Tibial nerve (tissue), 4 donors: ENCODE data around the gene TPRN. TPM values are rescaled to one million over a fixed set of nuclear protein-coding genes. Genes with fewer than 3 reads are reported as not detected.

ENCODE experiments used
- DNase-seq, 2 donors: peaks; one replicate each; pipeline ENCODE4 v3.0.0-alpha.2; 2019; ENCODE audit warnings: low spot score in 2 of 2
- H3K27ac ChIP-seq, 4 donors: fragments of 200-600 bp; sonication (generic) in 3 of 4; one replicate each; pipeline ENCODE4 v1.5.1; 2017 to 2019; ENCODE audit warnings: mild to moderate bottlenecking in 1 of 4
- H3K27me3 ChIP-seq, 2 donors: fragments of 200-600 bp; sonication (generic) in 1 of 2; one replicate each; pipeline versions ENCODE4 v1.5.1 to v1.6.0; 2017 to 2019
- H3K36me3 ChIP-seq, 3 donors: fragments of 200-600 bp; sonication (generic); one replicate each; pipeline ENCODE4 v1.5.1; 2018 to 2019
- H3K4me1 ChIP-seq, 4 donors: fragments of 200-600 bp; sonication (generic) in 3 of 4; one replicate each; pipeline ENCODE4 v1.5.1; 2017 to 2019
- H3K4me3 ChIP-seq, 4 donors: fragments of 200-600 bp; sonication (generic) in 3 of 4; one replicate each; pipeline ENCODE4 v1.5.1; 2017 to 2019; ENCODE audit warnings: mild to moderate bottlenecking in 1 of 4, moderate library complexity in 1 of 4
- H3K9me3 ChIP-seq, 4 donors: fragments of 200-600 bp; sonication (generic) in 3 of 4; one replicate each; pipeline ENCODE4 v1.5.1; 2017 to 2019
- EP300 ChIP-seq, 2 donors: sonication (generic); formaldehyde crosslinking; IDR thresholded peaks; one replicate each; pipeline ENCODE4 v1.6.1; 2017; ENCODE audit warnings: antibody characterized with exemption in 2 of 2, mild to moderate bottlenecking in 1 of 2
- POLR2A ChIP-seq, 2 donors: fragments of 450-650 bp; IDR thresholded peaks; one replicate each; pipeline ENCODE4 v1.6.1; 2017; ENCODE audit warnings: antibody characterized with exemption in 2 of 2, mild to moderate bottlenecking in 2 of 2, moderate library complexity in 2 of 2
- WGBS, 2 donors: methylation state at CpG; one replicate each; pipeline ENCODE4 v1.1.5; 2018; 5-methylcytosine and 5-hydroxymethylcytosine counted together
- total RNA-seq, 4 donors: library from RNA; depleted of rRNA; stranded (reverse); fragments of >200 nt; gene quantifications; one replicate each; pipeline ENCODE4 v1.1.0, GENCODE V29; 2016
- TF ChIP-seq, protein P1 (sequence below), 5 experiments: fragments of 200-600 bp in 3 of 5; fragments of 450-650 bp in 2 of 5; sonication (generic) in 3 of 5; IDR thresholded peaks; one replicate each; pipeline ENCODE4 v1.5.1; 2016 to 2019; ENCODE audit warnings: antibody characterized with exemption in 5 of 5, mild to moderate bottlenecking in 3 of 5, moderate library complexity in 2 of 5

Gene TPRN, protein sequence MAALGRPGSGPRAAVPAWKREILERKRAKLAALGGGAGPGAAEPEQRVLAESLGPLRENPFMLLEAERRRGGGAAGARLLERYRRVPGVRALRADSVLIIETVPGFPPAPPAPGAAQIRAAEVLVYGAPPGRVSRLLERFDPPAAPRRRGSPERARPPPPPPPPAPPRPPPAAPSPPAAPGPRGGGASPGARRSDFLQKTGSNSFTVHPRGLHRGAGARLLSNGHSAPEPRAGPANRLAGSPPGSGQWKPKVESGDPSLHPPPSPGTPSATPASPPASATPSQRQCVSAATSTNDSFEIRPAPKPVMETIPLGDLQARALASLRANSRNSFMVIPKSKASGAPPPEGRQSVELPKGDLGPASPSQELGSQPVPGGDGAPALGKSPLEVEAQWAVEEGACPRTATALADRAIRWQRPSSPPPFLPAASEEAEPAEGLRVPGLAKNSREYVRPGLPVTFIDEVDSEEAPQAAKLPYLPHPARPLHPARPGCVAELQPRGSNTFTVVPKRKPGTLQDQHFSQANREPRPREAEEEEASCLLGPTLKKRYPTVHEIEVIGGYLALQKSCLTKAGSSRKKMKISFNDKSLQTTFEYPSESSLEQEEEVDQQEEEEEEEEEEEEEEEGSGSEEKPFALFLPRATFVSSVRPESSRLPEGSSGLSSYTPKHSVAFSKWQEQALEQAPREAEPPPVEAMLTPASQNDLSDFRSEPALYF
- total RNA-seq = 10 to 100 TPM in 1 of 4 donors, 1 to 10 TPM in 3; 6.8 to 12.3 (median 8.9) TPM

DNA sequence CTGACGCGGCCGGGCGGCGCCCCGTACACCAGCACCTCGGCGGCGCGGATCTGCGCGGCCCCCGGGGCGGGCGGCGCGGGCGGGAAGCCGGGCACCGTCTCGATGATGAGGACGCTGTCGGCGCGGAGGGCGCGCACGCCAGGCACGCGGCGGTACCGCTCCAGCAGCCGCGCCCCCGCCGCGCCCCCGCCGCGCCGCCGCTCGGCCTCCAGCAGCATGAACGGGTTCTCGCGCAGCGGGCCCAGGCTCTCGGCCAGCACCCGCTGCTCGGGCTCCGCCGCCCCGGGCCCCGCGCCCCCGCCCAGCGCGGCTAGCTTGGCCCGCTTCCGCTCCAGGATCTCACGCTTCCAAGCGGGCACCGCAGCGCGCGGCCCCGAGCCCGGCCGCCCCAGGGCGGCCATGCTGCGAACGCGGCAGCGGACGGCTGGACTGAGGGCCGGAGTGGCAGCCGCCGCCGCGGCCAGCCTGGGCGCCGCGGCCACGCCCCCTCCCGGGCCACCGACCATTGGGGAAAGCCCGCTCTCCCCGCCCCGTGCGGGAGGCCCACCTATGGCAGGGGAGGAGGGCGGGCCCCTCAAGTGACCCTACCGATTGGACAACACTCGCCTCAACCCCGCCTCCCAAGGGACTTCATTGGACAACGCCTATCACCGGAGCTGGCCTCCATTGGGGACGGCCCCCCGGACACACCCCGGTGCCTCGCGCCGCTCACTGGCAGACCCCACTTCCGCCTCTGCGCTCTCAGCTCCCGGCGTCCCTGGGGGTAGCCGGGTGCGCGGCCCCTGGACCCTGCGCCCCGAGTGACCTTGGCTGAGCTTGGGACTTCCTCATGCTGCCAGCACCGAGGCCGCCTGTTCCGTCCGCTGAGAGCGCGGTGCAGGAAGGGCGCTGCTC is at the start of gene TPRN:
TPRN (minus strand) TSS at position 431 of the 894 bp plus-strand sequence; CDS start at position 401, 30 bp downstream.
- peak within 1 kb of the TSS; percentile 54 to 72 (median 64) for H3K4me3 ChIP-seq
- peak; percentile 99 for DNase-seq
- WGBS, 2 donors = 0% methylated on average over 23 to 56 of the region's 118 CpGs
- H3K9me3 ChIP-seq = no peaks in the 10 kb centered on the region
- no peaks in the 10 kb centered on the region for H3K27me3 ChIP-seq
- peaks cover 13 to 84% (median 48%) of the 10 kb centered on the region in 4 donors for H3K4me1 ChIP-seq
- no peaks in the 10 kb centered on the region for H3K36me3 ChIP-seq
- H3K27ac ChIP-seq = peak within 1 kb of the TSS in 3 of 4 donors; percentile 81 to 88 (median 83)
- TF ChIP-seq, protein P1, sequence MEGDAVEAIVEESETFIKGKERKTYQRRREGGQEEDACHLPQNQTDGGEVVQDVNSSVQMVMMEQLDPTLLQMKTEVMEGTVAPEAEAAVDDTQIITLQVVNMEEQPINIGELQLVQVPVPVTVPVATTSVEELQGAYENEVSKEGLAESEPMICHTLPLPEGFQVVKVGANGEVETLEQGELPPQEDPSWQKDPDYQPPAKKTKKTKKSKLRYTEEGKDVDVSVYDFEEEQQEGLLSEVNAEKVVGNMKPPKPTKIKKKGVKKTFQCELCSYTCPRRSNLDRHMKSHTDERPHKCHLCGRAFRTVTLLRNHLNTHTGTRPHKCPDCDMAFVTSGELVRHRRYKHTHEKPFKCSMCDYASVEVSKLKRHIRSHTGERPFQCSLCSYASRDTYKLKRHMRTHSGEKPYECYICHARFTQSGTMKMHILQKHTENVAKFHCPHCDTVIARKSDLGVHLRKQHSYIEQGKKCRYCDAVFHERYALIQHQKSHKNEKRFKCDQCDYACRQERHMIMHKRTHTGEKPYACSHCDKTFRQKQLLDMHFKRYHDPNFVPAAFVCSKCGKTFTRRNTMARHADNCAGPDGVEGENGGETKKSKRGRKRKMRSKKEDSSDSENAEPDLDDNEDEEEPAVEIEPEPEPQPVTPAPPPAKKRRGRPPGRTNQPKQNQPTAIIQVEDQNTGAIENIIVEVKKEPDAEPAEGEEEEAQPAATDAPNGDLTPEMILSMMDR (IDR thresholded peaks at IDR 0.05) = peak in 1 of 5 experiments; percentile 49
- TF ChIP-seq EP300 (IDR thresholded peaks at IDR 0.05) = peak in 1 of 2 donors; percentile 71
- TF ChIP-seq POLR2A (IDR thresholded peaks at IDR 0.05) = peak; percentile 46 to 88

- TF ChIP-seq EP300 (IDR thresholded peaks at IDR 0.05) (no peak), POLR2A (IDR thresholded peaks at IDR 0.05) (no peak)
- TF ChIP-seq, protein P1 (IDR thresholded peaks at IDR 0.05) = no peak
- peaks cover 0 to 31% (median 3%) of the 10 kb centered on the region in 4 donors for H3K4me1 ChIP-seq
- 85 to 86% methylated on average over 5 to 6 of the region's 6 CpGs for WGBS, 2 donors
Observed at GRCh38 chr9:137247916-137248175, 47.3 kb upstream of the TPRN start.

DNA sequence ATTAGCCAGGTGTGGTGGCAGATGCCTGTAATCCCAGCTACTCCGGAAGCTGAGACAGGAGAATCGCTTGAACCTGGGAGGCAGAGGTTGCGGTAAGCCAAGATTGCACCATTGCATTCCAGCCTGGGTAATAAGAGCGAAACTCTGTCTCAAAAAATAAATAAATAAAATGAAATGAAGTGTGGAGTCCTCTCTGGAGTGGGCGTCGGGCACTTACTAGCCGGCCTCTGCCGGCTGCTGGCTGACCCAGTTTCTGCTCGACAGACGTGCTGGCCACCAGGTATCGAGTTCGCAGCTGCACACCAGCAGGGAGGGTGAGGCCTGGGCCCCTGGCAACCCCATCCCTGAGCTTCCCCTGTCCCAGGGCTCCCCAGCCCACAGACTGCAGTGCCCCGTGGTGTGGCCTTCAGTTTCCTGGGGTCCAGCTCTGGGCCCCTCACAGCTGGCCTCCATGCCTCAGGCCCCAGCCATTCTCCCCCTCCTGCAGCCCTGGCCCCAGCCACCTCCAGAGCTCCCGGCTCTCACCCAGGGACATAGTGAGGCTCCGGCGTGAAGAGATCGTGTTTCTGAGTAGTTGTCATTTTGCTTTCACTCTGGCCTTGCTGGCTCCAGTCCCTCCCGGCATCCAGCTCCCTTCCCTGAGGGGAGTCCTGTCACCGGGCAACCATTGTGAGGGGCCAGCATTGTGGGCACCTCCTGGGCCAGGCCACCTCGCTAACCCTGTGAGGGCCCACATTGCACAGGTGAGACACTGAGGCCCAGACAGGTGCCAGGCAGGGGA is 46.8 kb upstream of the TPRN start:
- Histone ChIP-seq H3K36me3 (peaks cover 0 to 16% (median 8%) of the 10 kb centered on the region in 3 donors), H3K27ac (no peak overlapping the region), H3K27me3 (no peaks in the 10 kb centered on the region), H3K4me1 (peaks cover 0 to 36% (median 8%) of the 10 kb centered on the region in 4 donors), H3K4me3 (no peak overlapping the region), H3K9me3 (no peaks in the 10 kb centered on the region)
- no peak for DNase-seq
- TF ChIP-seq POLR2A (IDR thresholded peaks at IDR 0.05) (no peak), EP300 (IDR thresholded peaks at IDR 0.05) (no peak)
- TF ChIP-seq, protein P1 (IDR thresholded peaks at IDR 0.05) = no peak
- 68% methylated on average over 20 of the region's 20 CpGs for WGBS, 2 donors

More at GRCh38 chr9:137247916-137248175, 47.3 kb upstream of the TPRN start:
- H3K9me3 ChIP-seq = no peaks in the 10 kb centered on the region
- H3K27ac ChIP-seq = no peak overlapping the region
- peaks cover 0 to 11% (median 3%) of the 10 kb centered on the region in 3 donors for H3K36me3 ChIP-seq
- DNase-seq = no peak
- H3K27me3 ChIP-seq = no peaks in the 10 kb centered on the region
- H3K4me3 ChIP-seq = no peak overlapping the region

- no peak for DNase-seq
- no peak overlapping the region for H3K27ac ChIP-seq
Observed at GRCh38 chr9:137245450-137246421, 45.2 kb upstream of the TPRN start.

More at GRCh38 chr9:137245450-137246421, 45.2 kb upstream of the TPRN start:
- 88 to 90% methylated on average over 24 to 25 of the region's 25 CpGs for WGBS, 2 donors
- Histone ChIP-seq H3K4me1 (peaks cover 0 to 39% (median 16%) of the 10 kb centered on the region in 4 donors), H3K4me3 (no peak overlapping the region), H3K36me3 (peaks cover 0 to 20% (median 10%) of the 10 kb centered on the region in 3 donors), H3K9me3 (no peaks in the 10 kb centered on the region), H3K27me3 (no peaks in the 10 kb centered on the region)
- TF ChIP-seq POLR2A (IDR thresholded peaks at IDR 0.05) (no peak), EP300 (IDR thresholded peaks at IDR 0.05) (no peak)
- TF ChIP-seq, protein P1 (IDR thresholded peaks at IDR 0.05) = no peak
